Measurements from ENCODE around the gene CDC42EP3.
A peak's percentile ranks its signal among the peaks of the same experiment; 100 is the strongest.

Gene CDC42EP3, protein sequence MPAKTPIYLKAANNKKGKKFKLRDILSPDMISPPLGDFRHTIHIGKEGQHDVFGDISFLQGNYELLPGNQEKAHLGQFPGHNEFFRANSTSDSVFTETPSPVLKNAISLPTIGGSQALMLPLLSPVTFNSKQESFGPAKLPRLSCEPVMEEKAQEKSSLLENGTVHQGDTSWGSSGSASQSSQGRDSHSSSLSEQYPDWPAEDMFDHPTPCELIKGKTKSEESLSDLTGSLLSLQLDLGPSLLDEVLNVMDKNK

DNA sequence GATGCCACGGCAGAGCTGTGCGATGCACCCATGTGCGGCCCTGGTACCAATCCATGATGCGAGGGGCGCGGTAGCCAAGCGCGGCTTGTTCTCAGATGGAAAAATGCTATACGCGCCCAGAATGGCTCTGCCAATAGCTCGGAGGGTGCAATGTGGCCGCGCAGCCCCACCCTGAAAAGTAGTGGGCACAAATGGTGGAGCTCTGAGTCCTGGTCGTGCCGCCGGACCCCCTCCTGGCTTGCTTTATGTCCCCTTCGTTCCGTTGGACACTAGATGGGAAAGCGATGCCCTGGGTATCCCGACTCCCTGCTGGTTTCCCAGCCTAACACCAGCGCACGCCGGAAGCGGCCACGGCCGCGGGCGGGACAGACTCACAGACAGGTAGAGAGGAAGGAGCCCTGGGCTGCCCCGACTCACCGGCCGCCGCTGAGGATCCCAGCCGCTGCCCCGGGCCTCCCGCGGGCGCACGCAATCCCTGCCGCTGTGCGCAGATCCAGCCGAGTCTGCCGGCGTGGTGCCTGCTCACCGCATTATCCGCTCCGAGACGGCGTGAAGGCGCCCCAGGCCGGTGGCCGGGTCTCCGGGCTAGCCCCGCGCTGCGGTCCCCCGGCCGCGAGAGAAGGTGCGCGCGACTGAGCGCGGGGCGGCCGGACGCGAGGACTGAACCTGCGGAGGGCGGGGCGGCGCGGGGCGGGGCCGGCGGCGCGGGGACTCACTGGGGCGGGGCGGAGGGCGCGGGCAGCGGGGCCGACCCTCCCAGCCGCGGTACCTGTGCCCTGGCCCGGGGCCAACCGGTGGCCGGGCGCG lies at the start of gene CDC42EP3:
Gene CDC42EP3, minus strand, starts transcription at position 634 of the 807 bp plus-strand sequence. CDS start 25,055 bp downstream, outside the sequence.
- DNase-seq, result peak; percentile 73

- DNase-seq, result no peak
These were observed 49.7 kb upstream of the CDC42EP3 start for GRCh38 chr2:37721201-37721560.

GRCh38 chr2:37720533-37721200 lies 49.2 kb upstream of the CDC42EP3 start:
- peak; percentile 4 for DNase-seq

GRCh38 chr2:37718515-37719161 lies 47.2 kb upstream of the CDC42EP3 start:
- no peak for DNase-seq

DNA sequence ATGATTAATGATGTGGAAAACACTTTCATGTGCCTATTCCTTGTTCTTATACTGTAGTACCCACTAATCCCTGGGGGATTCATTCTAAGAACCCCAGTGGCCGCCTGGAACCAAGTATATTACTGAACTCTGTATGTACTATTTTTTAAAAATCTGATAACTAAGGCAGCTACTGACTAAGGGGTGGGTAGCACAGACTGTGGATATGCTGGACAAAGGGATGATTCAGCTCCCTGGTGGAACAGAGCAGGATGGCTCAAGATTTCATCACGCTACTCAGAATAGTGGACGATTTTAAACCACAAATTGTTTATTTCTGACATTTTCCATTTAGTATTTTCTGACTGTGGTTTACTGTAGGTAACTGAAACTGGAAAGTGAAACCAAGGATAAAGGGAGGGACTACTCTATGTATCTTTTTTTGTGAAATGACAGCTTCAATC lies 41.8 kb upstream of the CDC42EP3 start:
- peak; percentile 4 for DNase-seq

DNA sequence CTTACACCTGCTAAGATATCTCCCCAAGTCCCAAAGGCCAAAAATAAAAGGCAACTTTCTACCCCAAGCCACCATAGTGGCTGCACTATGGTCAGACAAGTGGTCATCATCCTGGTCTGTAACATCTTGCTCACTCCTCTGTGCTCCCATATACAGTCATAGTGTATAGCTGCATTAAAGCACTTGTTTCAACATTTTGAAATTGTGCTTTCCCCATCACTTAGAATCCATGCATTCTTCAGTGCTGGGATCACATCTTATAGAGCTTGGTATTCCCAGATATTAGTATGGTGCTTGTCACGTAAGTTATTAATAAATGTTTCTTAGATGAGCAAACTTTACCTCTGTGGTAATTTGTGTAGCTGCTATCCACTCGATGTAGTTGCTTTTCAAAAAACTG lies 40.4 kb upstream of the CDC42EP3 start:
- no peak for DNase-seq

DNA sequence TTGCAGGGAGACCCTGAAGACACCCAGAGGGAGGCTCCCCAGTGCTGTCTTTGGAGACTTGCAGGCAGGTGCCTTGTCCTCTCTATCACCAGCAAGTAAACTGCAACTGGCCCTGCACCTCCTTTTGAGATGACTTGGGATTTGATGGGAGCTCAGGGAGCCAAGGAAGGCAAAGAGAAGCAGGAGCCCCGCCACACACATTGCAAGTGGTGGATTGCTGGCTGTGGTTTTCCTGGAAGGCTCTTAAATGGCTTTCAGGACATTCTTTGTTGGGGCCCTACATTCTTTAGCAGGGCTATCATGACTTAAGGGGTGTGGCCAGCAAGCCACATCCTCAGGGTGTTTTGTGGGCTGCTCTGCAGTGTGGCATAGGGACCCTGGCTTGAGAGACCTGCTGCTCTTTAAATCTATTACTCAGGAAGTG lies 39.9 kb upstream of the CDC42EP3 start:
- peak; percentile 51 for DNase-seq

GRCh38 chr2:37709111-37709510 lies 37.7 kb upstream of the CDC42EP3 start:
- DNase-seq, result no peak

DNA sequence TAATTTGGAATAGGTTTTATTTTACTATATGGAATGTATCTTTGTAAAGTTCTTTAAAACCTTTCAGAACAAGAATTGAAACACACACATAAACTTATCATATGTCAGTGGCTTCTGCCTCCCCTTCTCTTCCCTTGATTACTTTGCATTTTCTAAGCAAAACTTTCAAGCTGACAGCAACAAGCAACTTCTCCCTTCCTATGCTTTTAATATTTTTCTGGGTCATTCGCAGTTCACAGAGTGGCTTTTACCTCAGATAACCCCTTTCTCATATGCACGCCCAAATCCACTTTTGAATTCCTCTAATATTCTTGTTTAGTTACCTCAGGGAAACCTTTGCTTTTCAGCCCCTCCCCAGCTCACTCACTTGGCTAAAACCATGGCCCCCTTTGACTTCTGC lies 36.7 kb upstream of the CDC42EP3 start:
- no peak for DNase-seq

- DNase-seq, result no peak
These were observed 36.0 kb upstream of the CDC42EP3 start for GRCh38 chr2:37707393-37707792.

DNA sequence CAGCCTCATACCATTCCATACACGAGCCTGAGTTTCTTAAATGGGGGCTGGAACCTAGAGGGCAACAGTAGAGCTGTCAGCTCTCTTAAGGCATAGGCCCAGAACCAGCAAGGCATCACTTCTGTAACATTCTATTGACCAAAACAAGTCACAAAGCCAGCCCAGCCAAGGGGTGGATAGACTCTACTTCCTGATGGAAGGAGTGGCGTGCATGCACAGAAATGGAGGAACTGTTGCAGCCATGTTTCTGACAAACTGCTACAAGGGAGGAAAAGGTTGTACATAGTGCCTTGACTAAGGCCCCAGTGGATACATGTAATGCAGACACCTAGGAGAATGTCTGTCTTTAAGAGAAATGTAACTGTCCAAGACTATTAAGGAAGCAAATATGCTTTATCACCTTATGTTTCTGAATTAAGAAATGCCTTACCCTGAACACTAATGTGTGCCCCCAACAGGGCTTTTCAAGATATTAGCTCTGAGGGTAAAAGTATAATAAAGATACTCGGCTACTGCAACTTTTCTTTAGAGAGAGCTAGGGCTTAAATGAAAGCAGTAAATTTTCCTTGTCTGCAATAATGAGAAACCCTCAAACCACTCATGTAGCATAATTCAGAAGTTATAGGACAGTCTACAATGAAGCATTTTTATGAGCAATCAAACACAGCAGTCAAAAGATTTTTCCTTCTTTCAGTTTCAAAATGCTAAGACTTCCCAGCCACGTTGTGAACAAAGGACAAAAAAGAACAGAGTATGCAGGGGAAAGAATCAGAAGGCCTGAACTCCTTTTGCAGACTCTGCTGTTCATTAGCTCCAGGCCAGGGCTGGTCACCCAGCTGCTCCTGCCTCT lies 35.1 kb upstream of the CDC42EP3 start:
- DNase-seq, result no peak

GRCh38 chr2:37705191-37705590 lies 33.7 kb upstream of the CDC42EP3 start:
- no peak for DNase-seq

DNA sequence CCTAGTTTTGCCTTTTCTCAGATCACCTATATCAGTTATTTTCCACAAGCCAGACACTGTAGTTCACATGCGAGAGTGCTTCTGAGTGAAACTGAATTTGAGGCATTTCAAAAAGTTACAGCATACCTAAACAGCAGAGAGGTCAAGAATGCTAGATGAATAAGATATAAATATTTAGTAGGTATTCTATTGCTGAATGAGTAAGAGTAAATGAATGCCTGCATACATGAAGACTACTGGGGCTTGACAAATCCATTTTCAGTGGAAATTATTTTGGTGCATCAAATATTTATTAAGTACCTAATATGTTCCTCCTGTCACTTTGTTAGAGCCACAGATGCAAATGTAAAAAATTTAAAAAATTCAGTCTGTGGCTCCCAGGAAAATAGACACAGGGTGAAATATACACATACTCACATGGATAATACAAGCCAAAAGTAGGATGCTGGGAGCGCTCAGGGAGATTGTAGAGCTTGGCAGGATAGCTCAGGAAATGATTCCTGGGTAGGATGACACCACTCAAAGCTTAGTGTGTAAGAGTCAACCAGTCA lies 27.6 kb upstream of the CDC42EP3 start:
- no peak for DNase-seq

GRCh38 chr2:37695336-37695735 lies 23.9 kb upstream of the CDC42EP3 start:
- no peak for DNase-seq

- DNase-seq, result no peak
These were observed 21.3 kb upstream of the CDC42EP3 start for GRCh38 chr2:37692711-37693110.

DNA sequence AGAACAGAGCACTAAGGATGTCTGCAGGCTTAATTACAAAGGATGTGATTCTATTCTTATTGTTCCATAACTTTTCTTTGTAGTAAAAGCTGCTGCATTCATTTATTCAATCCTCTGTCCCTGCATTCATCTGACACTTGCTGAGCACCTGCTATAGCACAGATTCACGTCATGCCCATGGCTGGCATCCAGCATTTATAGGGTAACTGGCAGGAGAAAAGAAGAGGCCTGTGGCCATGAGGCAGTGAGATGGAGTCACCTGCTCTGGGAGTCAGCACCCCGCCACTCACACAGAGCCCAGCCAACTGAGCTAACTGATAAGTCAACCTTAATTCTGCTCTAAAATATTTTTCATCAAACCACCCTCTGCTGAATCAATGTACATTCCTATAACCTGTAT lies 18.3 kb upstream of the CDC42EP3 start:
- DNase-seq, result no peak

GRCh38 chr2:37688771-37689468 lies 17.5 kb upstream of the CDC42EP3 start:
- no peak for DNase-seq

DNA sequence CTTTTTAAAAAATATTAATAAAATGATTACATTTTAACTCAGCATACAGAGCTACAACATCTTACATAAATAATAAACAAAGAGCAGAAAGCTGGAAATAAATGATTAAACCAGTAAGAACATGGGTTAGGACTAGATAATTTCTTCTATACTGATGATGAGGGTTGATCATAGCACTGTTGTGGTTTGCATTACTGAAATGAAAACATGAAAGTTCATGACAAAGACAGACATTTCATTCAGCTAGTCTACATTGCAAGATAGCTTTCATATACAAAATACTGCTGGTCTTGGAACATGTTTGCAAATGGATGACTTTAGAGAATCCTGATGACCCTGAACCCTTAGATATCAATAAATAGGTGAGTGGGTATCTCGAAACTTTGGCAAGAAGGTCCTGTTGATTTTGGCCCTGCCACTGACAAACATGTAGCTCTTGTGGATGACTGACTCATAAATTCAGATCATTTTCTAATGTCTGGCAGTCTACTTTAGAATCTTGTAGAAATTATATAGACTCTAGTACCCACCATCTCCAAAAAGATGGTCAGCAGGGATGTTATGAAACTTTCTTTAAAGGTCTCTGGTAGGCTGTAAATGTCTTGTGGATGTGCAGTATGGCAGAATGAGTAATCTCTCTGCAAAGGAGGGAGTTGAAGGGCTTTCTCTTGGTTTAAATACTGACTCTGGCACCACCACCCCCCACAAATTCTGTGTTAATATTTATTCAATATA lies 15.5 kb upstream of the CDC42EP3 start:
- DNase-seq, result no peak

- no peak for DNase-seq
These were observed 13.4 kb upstream of the CDC42EP3 start for GRCh38 chr2:37684809-37685208.

DNA sequence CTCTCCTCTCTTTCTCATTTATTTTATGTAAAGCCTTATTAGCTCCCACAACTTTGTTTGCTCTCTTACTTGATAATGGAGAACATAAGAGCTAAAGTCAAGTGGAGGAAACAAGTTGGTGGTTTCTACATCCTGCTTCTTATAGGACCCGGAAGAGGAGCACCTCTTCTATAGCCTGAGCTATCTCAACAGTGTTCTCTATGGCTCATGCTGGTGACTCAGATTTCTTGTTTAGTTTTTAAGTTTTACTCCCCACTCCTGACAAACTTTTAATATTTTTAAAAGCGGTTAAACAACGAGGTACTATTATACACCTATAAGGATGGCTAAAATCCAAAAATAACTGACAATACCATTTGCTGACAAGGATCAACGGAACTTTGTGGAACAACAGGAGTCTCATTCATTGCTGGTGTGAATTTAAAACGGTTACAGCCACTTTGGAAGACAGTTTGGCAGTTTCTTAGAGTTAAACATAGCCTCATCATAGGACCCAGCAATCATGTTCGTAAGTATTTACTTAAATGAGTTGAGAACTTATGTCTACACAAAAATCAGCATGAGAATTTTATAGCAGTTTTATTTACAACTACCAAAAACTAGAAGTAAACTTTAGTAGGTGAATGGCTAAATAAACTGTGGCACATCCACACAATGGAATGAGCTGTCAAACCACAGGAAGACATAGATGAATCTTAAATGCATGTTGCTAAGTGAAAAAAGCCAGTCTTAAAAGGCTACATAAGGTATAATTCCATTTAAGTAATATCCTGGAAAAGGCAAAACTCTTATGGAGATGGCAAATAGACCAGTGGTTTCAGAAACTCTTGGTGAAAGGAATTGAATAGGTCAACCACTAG lies 12.7 kb upstream of the CDC42EP3 start:
- peak; percentile 54 for DNase-seq
